COR-L47 (cell line): ENCODE measurements around the gene PHB1.
"Not testable (repeated sequence)": the region's sequence is repeated elsewhere in the genome, so short reads cannot be mapped to it uniquely, and the experiment has no call there.

ENCODE experiments used
- DNase-seq: peaks from one replicate; lab custom pipeline; 2025; lab: John Stamatoyannopoulos, UW

The PHB1 gene

GRCh38 chr17:49439673-49440571, 25.2 kb upstream of the PHB1 start:
- no peak for DNase-seq

GRCh38 chr17:49439305-49439672, 24.6 kb upstream of the PHB1 start:
- DNase-seq = no peak

DNA sequence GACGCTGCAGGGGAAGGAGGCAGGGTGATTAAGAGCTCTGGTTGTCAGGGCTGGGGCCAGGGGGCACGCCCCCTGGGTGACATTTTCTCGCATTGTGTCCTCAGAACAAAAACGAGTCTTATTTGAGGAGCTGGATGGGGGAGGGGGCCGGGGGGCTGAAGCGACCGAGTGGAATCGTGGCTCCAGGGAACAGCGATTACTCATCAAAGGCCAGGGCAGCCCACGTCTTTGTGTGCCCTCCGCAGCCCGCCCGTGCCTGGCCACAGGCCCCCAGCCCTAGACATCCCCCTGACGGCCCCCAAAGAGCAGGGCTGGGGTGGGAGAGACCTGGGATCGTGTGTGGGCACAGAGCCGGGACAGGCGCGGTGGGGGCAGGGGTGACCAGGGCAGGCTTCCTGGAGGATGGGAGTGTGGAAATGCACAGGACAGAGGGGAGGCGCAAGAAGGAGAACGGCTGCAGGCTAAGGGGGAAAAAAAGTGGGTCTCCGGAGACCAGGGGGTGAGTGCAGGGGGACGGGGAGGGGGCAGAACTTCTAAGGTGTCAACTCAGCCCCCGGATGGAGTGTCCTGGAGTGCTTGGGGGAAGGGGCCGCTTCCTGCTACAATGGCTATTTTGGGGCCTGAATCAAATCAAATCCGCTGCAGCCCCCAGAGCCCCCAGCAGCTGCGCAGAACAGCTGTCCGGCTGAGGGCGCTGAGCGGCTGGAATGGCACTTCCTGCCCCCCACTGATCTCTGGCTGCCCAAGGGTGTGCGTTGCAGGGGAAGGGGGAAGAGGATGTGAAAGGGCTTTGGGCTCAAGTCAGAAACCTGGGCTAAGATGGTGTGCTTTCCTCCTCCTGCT, 24.0 kb upstream of the PHB1 start:
- no peak for DNase-seq

DNA sequence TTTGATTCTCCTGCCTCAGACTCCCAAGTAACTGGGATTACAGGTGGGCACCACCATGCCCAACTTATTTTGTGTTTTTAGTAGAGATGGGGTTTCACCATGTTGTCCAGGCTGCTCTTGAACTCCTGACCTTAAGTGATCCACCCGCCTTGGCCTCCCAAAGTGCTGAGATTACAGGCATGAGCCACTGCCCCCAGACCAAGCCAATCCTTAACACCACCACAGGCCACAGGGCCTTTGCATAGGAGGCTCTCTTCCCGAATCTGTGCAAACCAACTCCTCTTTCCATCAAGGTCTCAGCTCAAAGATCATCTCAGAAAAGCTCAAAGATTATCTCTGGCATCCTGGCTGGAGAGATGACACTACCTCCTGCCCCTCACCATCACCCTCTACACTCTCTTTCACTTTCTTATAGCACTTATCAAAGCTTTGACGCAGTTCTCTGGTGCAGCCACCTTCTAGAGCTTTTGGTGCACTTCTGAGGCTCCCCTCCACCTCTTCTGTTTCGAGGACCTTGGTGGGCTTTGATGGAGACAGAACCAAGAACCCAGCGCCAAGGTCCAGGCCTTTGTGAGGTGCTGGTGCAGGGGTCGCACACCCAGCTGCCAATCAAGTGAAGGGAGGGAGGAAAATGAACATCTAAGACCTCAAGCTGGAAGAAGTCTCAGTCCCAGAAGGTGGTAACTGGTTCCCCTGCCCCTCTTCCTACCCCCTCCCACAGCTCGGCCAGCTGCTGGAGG, 23.2 kb upstream of the PHB1 start:
- no peak for DNase-seq

- no peak for DNase-seq
Measured at GRCh38 chr17:49436174-49436573, 21.5 kb upstream of the PHB1 start.

GRCh38 chr17:49435671-49436029, 21.0 kb upstream of the PHB1 start:
- no peak for DNase-seq

- DNase-seq = no peak
Measured at GRCh38 chr17:49434821-49435670, 20.4 kb upstream of the PHB1 start.

- DNase-seq = no peak
Measured at GRCh38 chr17:49433000-49433694, 18.5 kb upstream of the PHB1 start.

GRCh38 chr17:49431743-49432142, 17.1 kb upstream of the PHB1 start:
- DNase-seq = no peak

- DNase-seq = no peak
Measured at GRCh38 chr17:49425004-49425286, 10.3 kb upstream of the PHB1 start.

DNA sequence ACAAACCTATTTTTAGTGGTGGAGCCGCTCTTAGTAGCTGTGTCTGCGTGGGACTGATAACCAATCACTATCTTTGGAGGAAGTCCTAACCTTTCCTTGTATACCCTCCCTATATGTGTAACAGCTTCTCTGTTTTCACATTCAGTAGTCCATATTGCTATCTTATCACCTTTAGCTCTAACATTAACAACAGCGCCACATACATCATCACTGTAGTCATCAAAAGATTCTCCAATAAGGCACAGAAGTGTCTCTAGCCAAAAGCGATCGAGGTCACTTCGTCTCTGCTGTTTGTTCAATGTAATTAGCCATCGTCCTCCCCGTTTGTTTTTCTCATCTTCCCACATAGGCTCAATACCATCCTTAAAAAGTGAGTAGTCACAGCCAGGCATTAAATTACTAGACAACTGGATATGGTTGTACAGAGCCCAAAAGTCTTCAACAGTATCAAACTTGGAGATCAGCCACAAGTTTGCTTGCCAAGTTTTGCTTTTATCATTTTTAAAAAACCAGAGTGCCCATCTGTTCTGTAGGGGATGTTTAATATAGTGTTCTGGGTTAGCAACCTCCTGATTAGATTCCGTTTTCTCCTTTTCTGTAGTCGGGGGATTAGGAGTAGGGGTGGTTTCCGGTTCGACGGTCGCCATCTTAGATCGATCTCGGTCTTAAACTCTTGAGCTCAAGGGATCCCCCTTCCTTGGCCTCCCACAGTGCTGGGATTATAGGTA, 9.8 kb upstream of the PHB1 start:
- DNase-seq = not testable (repeated sequence)

- DNase-seq = no peak
Measured at GRCh38 chr17:49422714-49423113, 8.0 kb upstream of the PHB1 start.

DNA sequence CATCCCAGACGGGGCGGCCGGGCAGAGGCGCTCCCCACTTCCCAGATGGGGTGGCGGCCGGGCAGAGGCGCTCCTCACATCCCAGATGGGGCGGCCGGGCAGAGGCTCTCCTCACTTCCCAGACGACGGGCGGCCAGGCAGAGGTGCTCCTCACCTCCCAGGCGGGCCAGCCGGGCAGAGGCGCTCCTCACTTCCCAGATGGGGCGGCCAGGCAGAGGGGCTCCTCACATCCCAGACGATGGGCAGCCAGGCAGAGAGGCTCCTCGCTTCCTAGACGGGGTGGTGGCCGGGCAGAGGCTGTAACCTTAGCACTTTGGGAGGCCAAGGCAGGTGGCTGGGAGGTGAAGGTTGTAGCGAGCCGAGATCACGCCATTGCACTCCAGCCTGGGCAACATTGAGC, 5.1 kb upstream of the PHB1 start:
- DNase-seq = not testable (repeated sequence)

DNA sequence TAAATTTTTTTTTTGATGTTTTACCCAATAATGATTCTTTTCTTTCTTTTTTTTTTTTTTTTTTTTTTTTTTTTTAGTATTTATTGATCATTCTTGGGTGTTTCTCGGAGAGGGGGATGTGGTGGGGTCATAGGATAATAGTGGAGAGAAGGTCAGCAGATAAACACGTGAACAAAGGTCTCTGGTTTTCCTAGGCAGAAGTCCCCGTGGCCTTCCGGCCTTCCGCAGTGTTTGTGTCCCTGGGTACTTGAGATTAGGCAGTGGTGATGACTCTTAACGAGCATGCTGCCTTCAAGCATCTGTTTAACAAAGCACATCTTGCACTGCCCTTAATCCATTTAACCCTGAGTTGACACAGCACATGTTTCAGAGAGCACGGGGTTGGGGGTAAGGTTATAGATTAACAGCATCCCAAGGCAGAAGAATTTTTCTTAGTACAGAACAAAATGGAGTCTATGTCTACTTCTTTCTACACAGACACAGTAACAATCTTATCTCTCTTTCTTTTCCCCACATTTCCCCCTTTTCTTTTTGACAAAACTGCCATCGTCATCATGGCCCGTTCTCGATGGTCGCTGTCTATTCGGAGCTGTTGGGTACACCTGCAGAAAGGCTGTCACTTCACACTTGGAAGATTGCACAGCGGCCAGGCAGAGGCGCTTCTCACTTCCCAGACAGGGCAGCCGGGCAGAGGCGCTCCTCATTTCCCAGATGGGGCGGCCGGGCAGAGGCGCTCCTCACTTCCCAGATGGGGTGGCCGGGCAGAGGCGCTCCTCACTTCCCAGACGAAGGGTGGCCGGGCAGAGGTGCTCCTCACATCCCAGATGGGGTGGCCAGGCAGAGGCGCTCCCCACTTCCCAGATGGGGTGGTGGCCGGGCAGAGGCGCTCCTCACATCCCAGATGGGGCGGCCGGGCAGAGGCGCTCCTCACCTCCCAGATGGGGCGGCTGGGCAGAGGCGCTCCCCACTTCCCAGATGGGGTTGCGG, 4.4 kb upstream of the PHB1 start:
- DNase-seq = not testable (repeated sequence)

GRCh38 chr17:49414271-49414621, 436 bp downstream of the PHB1 start:
- no peak for DNase-seq

DNA sequence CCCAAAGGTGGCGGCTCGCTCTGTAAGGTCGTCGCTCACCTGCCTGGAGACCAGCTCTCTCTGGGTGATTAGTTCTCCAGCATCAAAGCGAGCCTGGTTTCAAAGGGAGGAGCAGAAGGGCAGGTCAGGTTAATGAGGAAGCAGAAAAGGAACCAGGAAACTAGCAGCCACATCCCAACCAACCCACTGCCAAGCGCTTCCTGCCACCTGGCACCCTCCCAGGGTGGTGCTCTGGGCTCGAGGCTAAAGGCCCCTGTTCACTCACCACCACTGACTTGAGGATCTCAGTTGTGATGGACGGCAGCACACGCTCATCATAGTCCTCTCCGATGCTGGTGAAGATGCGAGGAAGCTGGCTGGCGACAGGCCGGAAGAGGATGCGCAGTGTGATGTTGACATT, 5.6 kb downstream of the PHB1 start:
- no peak for DNase-seq

- peak; percentile 90 for DNase-seq
Measured at GRCh38 chr17:49407981-49408501, 6.6 kb downstream of the PHB1 start.

- DNase-seq = no peak
Measured at GRCh38 chr17:49407086-49407485, 7.6 kb downstream of the PHB1 start.

- no peak for DNase-seq
Measured at GRCh38 chr17:49406421-49407061, 8.1 kb downstream of the PHB1 start.
